HEK293T (cell line): Measurements from ENCODE around the gene KHDC4.

ENCODE experiments used
- CTCF ChIA-PET: fragments of 350-600 bp; formaldehyde crosslinking; extraction: SDS; loops from one replicate; lab custom pipeline; 2021; ENCODE audit warnings: antibody characterized with exemption, inconsistent platforms; lab: Yijun Ruan, JAX
- POLR2A ChIA-PET: fragments of 350-600 bp; formaldehyde crosslinking; extraction: SDS; loops from one replicate; lab custom pipeline; 2020; ENCODE audit warnings: antibody characterized with exemption, inconsistent platforms; lab: Yijun Ruan, JAX
- DNase-seq: peaks from one replicate; pipeline ENCODE4 v3.0.0; 2012; ENCODE audit warnings: mixed read lengths; ENCODE audit errors: extremely low spot score
- ARNT ChIP-seq: fragments of 450-650 bp; IDR thresholded peaks from 2 replicates; pipeline ENCODE4 v1.6.1; 2017; ENCODE audit warnings: mild to moderate bottlenecking
- BHLHE40 ChIP-seq: fragments of 450-650 bp; IDR thresholded peaks from 2 replicates; pipeline ENCODE4 v1.6.1; 2016; ENCODE audit warnings: mild to moderate bottlenecking, moderate library complexity, borderline replicate concordance
- CTBP1 ChIP-seq: fragments of 450-650 bp; IDR thresholded peaks from 2 replicates; pipeline ENCODE4 v1.6.1; 2016; ENCODE audit warnings: borderline replicate concordance
- ELF4 ChIP-seq: fragments of 450-650 bp; IDR thresholded peaks from 2 replicates; pipeline ENCODE4 v1.6.1; 2017; ENCODE audit warnings: antibody characterized with exemption
- FOXA1 ChIP-seq: fragments of 450-650 bp; IDR thresholded peaks from 2 replicates; pipeline ENCODE4 v1.6.1; 2016; ENCODE audit warnings: mild to moderate bottlenecking
- FOXK2 ChIP-seq: fragments of 450-650 bp; IDR thresholded peaks from 2 replicates; pipeline ENCODE4 v1.6.1; 2016; ENCODE audit warnings: mild to moderate bottlenecking
- FOXM1 ChIP-seq: fragments of 450-650 bp; IDR thresholded peaks from 2 replicates; pipeline ENCODE4 v1.6.1; 2017; ENCODE audit warnings: mild to moderate bottlenecking, borderline replicate concordance
- HDGF ChIP-seq: fragments of 450-650 bp; IDR thresholded peaks from 2 replicates; pipeline ENCODE4 v1.6.1; 2017; ENCODE audit warnings: antibody characterized with exemption, borderline replicate concordance
- L3MBTL2 ChIP-seq: fragments of 450-650 bp; conservative IDR thresholded peaks from 2 replicates; pipeline ENCODE4 v1.6.1; 2016; ENCODE audit warnings: mild to moderate bottlenecking
- LEF1 ChIP-seq: fragments of 450-650 bp; IDR thresholded peaks from 2 replicates; pipeline ENCODE4 v1.6.1; 2017; ENCODE audit warnings: mild to moderate bottlenecking, borderline replicate concordance
- NFRKB ChIP-seq: fragments of 450-650 bp; IDR thresholded peaks from 2 replicates; pipeline ENCODE4 v1.6.1; 2016; ENCODE audit warnings: mild to moderate bottlenecking, moderate library complexity
- SP1 ChIP-seq: fragments of 450-650 bp; IDR thresholded peaks from 2 replicates; pipeline ENCODE4 v1.6.1; 2017
- SUZ12 ChIP-seq: fragments of 450-650 bp; IDR thresholded peaks from 2 replicates; pipeline ENCODE4 v1.6.1; 2016; ENCODE audit warnings: mild to moderate bottlenecking
- TARDBP ChIP-seq: fragments of 450-650 bp; IDR thresholded peaks from 2 replicates; pipeline ENCODE4 v1.6.1; 2016
- ZNF384 ChIP-seq: fragments of 450-650 bp; IDR thresholded peaks from 2 replicates; pipeline ENCODE4 v1.6.1; 2016
- TF ChIP-seq, protein P1 (sequence below): fragments of 450-650 bp; IDR thresholded peaks from 2 replicates; pipeline ENCODE4 v1.6.1; 2016

The KHDC4 gene

DNA sequence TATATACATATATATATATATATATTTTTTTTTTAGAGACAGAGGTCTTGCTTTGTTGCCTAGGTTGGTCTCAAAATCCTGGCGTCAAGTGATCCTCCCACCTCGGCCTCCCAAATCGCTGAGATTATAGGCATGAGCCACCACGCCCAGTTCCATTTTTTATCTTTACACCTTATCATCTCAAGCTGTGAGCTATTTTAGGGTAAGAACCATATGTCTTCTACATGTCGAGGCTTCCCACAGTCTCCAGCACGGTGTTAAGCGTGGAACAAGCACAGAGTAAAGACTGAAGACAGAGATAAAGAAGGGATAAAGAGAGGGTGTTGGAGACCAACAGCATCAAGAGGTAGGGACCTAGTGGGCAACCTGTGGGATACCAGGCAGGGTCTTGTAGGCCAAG lies 30.0 kb upstream of the KHDC4 start:
- ChIA-PET POLR2A (no interaction called here), CTCF (no interaction called here)
- DNase-seq, result no peak
- TF ChIP-seq BHLHE40 (no peak), FOXA1 (no peak), ELF4 (no peak), SP1 (no peak), FOXM1 (no peak), HDGF (no peak), NFRKB (no peak), CTBP1 (no peak), LEF1 (no peak), TARDBP (no peak), L3MBTL2 (no peak), ZNF384 (no peak)
- TF ChIP-seq, protein P1, sequence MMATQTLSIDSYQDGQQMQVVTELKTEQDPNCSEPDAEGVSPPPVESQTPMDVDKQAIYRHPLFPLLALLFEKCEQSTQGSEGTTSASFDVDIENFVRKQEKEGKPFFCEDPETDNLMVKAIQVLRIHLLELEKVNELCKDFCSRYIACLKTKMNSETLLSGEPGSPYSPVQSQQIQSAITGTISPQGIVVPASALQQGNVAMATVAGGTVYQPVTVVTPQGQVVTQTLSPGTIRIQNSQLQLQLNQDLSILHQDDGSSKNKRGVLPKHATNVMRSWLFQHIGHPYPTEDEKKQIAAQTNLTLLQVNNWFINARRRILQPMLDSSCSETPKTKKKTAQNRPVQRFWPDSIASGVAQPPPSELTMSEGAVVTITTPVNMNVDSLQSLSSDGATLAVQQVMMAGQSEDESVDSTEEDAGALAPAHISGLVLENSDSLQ, result no peak

DNA sequence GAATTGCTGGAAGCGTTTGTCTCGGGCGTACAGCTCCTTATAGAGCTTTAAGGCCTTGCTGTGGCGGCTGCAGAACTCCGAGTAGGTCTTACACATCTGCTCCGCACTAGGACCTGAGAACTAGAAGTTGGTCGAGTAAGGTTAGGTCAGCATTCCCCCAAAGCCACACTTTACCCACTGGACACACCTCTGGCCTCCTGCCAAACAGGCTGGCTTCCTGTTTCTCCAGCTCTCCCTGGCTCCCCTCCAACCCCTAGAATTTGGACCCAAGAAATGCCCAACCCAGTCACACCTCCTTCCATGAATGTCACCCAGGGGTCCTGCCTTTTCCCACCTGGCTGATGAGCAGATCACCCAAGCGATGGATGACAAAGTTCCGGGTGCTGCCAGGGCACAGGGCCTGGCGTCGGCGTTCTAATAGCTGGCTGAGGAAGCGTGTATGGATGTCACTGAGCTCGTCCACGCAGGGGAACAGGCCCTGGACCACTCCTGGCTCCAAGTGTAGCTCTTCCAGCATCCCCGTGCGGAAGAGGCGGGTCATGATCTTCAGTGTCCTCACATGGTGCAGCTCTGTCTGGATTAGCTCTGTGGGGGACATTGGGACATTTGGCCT lies 28.5 kb upstream of the KHDC4 start:
- ChIA-PET CTCF (interaction anchor here (0.6 to 1.1 kb wide), 2 partner anchors 22 to 81 kb away, joined by 3 to 6 read pairs; no protein-coding TSS in a partner anchor), POLR2A (interaction anchor here (0.8 to 1.0 kb wide), 2 partner anchors 14 to 29 kb away, joined by 3 to 4 read pairs; no protein-coding TSS in a partner anchor)
- no peak for DNase-seq
- TF ChIP-seq NFRKB, result no peak
- no peak for TF ChIP-seq L3MBTL2
- no peak for TF ChIP-seq SUZ12
- no peak for TF ChIP-seq FOXK2
- no peak for TF ChIP-seq ELF4
- TF ChIP-seq FOXA1, result no peak
- TF ChIP-seq CTBP1, result no peak
- no peak for TF ChIP-seq ZNF384
- no peak for TF ChIP-seq LEF1

DNA sequence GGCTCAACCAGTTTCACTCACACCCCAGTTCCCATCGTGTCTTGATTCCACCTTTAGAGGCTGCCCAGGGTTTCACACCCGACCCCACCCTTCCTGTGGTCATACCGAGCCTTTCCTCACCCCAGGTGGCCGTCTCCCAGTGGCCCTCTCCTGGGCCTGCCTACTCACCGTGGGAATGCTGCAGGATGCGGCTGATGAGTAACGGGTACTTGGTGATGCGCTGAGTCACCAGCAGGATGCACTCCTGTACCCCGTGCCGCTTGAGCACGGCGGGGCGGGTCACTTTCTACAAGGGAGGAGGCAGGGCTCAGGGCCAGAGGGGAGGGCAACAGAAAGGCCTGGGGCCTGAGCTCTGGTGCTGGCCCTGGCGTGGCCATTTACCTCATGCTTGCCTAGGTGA lies 27.7 kb upstream of the KHDC4 start:
- ChIA-PET CTCF (interaction anchor here (1.1 kb wide), 1 partner anchor 22 kb away, joined by 6 read pairs; no protein-coding TSS in a partner anchor), POLR2A (interaction anchor here (0.8 kb wide), 1 partner anchor 28 kb away, joined by 3 read pairs; no protein-coding TSS in a partner anchor)
- no peak for TF ChIP-seq ARNT
- TF ChIP-seq NFRKB, result no peak
- TF ChIP-seq FOXM1, result no peak
- TF ChIP-seq ELF4, result no peak
- no peak for TF ChIP-seq FOXA1
- TF ChIP-seq, protein P1, result no peak
- TF ChIP-seq SUZ12, result no peak
- no peak for TF ChIP-seq LEF1
- no peak for TF ChIP-seq CTBP1
- TF ChIP-seq ZNF384, result no peak
- no peak for TF ChIP-seq HDGF
- TF ChIP-seq SP1, result no peak
- TF ChIP-seq L3MBTL2, result no peak
- no peak for TF ChIP-seq FOXK2
- TF ChIP-seq TARDBP, result no peak
- TF ChIP-seq BHLHE40, result no peak
- no peak for DNase-seq

DNA sequence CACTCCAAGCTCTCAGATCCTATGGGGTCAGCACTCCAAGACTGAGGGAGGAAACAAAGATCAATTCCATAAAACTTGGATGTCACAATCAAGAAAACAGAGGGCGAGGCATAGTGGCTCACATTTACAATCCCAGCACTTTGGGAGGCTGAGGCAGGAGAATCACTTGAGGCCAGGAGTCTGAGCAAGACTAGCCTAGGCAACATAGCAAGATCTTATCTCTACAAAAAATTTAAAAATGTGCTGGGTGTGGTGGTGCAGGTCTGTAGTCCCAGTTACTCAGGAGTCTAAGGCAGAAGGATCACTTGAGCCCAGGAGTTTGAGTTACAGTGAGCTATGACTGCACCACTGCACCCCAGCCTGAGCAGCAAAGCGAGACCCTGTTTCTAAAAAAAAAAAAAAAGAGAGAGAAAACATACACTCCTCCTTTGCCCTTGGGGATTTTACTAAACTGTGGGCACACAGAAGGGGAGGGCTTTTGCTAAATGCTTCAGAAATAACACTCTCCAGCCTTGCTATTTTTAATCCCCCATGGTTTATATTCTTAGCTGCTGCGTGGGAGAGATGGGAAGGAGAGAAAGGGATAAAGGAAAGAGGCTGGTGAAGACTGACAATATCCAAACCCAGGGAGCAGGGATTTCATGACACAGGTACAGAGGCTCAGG lies 26.0 kb upstream of the KHDC4 start:
- ChIA-PET CTCF (interaction anchor here (0.6 kb wide), 1 partner anchor 715 kb away, joined by 3 read pairs; no protein-coding TSS in a partner anchor), POLR2A (interaction anchor here (1.0 kb wide), 1 partner anchor 23 kb away, joined by 5 read pairs; no protein-coding TSS in a partner anchor)
- DNase-seq, result no peak
- no peak for TF ChIP-seq FOXA1
- no peak for TF ChIP-seq HDGF
- TF ChIP-seq, protein P1, result no peak
- no peak for TF ChIP-seq TARDBP
- TF ChIP-seq L3MBTL2, result no peak
- no peak for TF ChIP-seq LEF1
- TF ChIP-seq ZNF384, result no peak
- no peak for TF ChIP-seq NFRKB
- no peak for TF ChIP-seq SUZ12
- no peak for TF ChIP-seq SP1
- no peak for TF ChIP-seq ELF4
- TF ChIP-seq FOXM1, result no peak
- TF ChIP-seq CTBP1, result no peak
- TF ChIP-seq BHLHE40, result no peak
- TF ChIP-seq ARNT, result no peak
- TF ChIP-seq FOXK2, result no peak

DNA sequence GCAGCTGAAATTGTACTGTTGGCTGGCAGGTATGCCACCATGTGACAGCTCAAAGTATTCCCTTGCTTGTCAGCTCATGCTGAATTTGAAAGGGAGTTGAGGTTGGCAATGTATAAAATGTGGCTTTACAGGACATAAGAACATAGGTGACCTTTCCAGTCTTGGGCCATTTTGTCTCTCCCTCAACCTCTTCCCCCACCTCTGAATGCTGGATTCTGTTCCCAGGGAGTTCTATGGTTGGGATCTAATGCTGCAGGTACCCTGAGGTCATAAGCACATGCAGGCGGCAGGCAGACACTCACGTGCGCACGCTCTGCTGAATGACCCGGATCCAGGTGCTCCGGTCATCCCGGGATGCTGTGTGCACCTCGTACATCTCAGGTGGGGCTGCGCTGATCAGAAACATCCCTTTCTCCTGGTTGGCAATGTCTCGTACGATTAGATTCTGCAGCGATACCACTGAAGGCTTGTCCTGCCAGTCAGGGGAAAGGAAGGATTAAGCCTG lies 23.2 kb upstream of the KHDC4 start:
- CTCF ChIA-PET, result interaction anchor here (1.2 kb wide), 1 partner anchor 109 kb away, joined by 3 read pairs; no protein-coding TSS in a partner anchor
- POLR2A ChIA-PET, result interaction anchor here (0.9 to 1.5 kb wide), 2 partner anchors 20 to 23 kb away, joined by 3 read pairs; partner anchors contain the start of gene KHDC4
- DNase-seq, result no peak
- no peak for TF ChIP-seq NFRKB
- TF ChIP-seq SP1, result no peak
- TF ChIP-seq ZNF384, result no peak
- no peak for TF ChIP-seq L3MBTL2
- TF ChIP-seq FOXM1, result no peak
- TF ChIP-seq SUZ12, result no peak
- TF ChIP-seq FOXA1, result no peak
- TF ChIP-seq, protein P1, result no peak
- no peak for TF ChIP-seq LEF1
- no peak for TF ChIP-seq ELF4
- no peak for TF ChIP-seq TARDBP
- TF ChIP-seq CTBP1, result no peak
